Fibroblast of skin of right biceps (primary cell): ENCODE results near the gene AMTN.
A peak's percentile ranks its signal among the peaks of the same experiment; 100 is the strongest.
"Not testable (repeated sequence)": the region's sequence is repeated elsewhere in the genome, so short reads cannot be mapped to it uniquely, and the experiment has no call there.

Source experiments
- DNase-seq: peaks from one replicate; pipeline ENCODE4 v3.0.0-alpha.2; 2013

AMTN gene, protein sequence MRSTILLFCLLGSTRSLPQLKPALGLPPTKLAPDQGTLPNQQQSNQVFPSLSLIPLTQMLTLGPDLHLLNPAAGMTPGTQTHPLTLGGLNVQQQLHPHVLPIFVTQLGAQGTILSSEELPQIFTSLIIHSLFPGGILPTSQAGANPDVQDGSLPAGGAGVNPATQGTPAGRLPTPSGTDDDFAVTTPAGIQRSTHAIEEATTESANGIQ

DNA sequence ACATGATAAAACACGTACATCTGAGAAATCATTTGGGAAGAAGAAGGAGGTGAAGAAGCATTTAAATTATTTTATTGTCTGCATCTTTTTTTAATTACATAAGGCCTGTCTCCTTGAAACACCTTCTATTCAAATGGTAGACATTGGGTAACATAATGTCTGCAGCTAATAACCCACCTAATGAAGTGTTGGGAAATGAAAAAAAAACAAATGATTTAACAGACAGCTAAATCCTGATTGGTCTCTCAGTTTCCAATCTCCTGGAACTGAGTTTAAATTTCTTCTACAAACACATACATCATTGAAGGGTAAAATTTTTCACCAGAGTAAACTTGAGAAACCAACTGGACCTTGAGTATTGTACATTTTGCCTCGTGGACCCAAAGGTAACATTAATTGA lies at the start of gene AMTN:
Gene AMTN, plus strand, starts transcription at position 301 of the 400 bp plus-strand sequence. CDS start 209 bp downstream, outside the sequence.
- no peak for DNase-seq

- DNase-seq = no peak
Observed at GRCh38 chr4:70471897-70472296, 46.5 kb upstream of the AMTN start, which contains the start of gene MUC7. Gene MUC7, plus strand, starts transcription at chr4:70472197. Its CDS starts 1,825 bp downstream, at chr4:70474022.

DNA sequence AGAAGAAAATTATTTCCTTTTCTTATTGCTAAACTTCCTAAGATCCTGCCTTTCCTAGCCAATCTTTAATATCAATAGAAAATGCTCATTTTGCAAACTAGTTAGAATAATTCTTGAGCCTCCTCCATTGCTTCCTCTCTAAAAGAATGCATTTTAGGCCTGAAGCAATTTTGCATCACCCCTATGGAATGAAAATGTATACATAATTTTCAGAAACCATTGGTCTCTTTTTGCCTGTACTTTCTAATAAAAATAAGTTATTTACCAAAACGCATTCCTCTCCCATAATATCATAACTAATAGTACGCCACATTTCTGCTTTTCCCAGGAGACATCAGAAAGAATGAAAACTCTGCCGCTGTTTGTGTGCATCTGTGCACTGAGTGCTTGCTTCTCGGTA lies 44.7 kb upstream of the AMTN start:
- no peak for DNase-seq

GRCh38 chr4:70488748-70489147 lies 29.6 kb upstream of the AMTN start:
- no peak for DNase-seq

- no peak for DNase-seq
Observed at GRCh38 chr4:70496231-70496630, 22.1 kb upstream of the AMTN start.

GRCh38 chr4:70501838-70502237 lies 16.5 kb upstream of the AMTN start:
- DNase-seq = not testable (repeated sequence)

- DNase-seq = no peak
Observed at GRCh38 chr4:70504733-70505132, 13.6 kb upstream of the AMTN start.

- DNase-seq = peak; percentile 26
Observed at GRCh38 chr4:70505151-70505748, 13.1 kb upstream of the AMTN start.

DNA sequence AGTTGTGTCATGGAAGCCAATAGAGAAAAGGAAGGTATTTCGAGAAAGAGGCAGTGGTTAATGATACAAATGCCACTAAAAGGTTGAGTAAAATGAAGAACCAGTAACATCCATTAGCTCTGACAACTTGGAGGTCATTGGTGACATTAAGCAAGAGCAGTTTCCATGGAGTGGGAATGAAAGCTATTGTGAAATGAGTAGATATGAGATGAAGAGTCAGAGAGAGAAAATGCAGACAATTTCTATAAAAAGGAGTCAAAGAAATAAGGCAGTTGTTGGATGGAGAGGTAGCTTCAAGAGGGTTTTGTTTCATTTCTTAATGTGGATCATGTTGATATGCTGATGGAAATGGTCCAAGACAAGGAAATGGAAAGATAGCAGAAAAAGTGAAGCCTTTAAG lies 9.6 kb upstream of the AMTN start:
- no peak for DNase-seq

DNA sequence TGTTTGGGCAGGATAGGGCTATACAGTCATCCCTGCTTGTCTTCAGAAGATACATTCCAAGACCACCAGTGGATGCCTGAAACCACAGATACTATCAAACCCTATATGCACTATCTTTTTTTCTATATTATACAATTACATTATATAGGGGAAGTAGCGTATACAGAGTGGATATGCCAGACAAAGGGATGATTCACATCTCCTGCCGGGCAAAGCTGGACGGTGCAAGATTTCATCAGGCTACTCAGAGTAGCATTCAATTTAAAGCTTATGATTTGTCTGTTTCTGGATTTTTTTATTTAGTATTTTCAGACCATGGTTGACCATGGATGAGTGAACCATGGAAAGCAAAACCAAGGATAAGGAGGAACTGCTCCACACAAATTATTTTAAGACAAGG lies 7.0 kb upstream of the AMTN start:
- no peak for DNase-seq

DNA sequence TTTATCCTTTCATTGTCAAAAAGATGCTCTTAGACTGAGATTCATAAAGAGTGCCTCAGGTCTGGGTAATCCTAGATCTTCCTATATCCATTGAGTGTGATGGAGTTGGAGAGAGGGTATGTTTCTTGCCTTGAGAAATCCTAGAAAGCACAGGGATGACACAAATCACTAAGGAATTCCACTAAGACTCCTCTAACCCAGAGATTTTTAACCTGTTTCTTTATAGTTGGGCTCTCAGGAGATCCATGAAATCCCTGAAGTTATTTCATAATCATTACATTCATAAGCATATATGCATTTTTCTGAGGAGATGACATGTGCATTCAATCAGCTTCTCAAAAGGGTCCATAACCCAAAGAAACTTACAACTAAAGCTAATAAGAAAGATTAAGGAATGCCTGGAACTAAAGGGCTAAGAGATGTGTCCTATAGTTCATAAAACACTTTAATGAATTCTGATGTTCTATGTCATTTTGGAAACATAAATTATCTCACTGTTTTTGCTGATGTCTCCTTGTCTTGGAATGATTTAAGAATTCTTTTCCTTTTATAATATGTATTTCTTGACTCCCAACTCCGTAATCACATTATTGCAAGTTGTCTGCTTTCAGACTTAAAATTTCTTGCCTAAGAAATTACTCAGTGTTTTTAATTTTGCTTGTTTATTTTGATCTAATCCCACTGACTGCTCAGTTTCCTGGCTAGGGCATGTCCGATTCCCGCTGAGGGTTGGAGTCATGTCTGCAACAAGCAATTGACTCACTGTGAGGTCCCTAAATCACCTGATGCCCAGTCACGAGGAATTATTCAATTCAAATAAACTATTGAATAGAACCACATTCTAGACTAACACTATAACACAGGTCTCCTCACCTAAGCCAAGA lies 2.8 kb upstream of the AMTN start:
- DNase-seq = peak; percentile 34

GRCh38 chr4:70518716-70519115 lies 347 bp downstream of the AMTN start:
- DNase-seq = no peak

DNA sequence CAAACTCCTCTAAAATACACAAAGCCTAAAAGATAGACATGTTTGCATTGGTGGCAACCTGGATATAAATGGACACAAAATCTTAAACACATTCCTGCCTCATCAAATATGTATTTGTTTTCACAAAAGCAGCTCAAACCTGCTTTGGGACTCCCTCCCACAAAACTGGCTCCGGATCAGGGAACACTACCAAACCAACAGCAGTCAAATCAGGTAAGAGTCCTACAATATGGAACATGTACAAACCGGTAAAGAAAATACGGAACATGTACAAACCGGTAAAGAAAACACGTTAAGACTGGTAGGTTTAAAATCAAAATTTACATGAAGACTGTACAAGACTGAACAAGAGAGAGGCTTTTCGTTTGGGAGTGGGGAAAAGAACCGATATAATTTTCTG lies 4.3 kb downstream of the AMTN start:
- no peak for DNase-seq

DNA sequence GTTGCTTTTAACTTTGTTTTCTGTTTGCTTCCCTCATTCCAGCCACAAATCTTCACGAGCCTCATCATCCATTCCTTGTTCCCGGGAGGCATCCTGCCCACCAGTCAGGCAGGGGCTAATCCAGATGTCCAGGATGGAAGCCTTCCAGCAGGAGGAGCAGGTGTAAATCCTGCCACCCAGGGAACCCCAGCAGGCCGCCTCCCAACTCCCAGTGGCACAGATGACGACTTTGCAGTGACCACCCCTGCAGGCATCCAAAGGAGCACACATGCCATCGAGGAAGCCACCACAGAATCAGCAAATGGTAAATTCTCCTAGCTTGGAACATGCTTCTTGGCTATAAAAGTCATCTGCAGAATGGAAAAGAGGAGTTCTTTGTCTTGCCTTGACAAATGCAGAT lies 12.6 kb downstream of the AMTN start:
- no peak for DNase-seq

- DNase-seq = no peak
Observed at GRCh38 chr4:70531981-70532380, 13.6 kb downstream of the AMTN start.

DNA sequence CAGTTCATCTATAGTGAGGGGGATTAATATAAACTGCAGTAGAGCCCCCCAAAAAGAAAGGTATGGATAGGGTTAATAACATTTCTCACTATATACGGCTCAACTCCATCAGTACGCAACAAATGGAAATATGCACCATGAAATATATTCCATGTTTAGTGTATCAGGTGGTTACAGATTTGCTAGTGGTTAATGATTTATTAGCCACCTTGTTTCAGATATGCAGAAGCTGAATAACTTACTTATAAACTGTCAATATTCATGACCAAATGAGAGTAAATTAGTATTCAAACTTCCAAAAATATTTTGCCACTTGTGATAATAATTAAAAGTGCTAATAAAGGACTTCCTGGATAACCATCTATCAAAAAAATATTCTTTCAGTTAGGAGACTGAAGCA lies 14.8 kb downstream of the AMTN start:
- DNase-seq = no peak

GRCh38 chr4:70533791-70534190 lies 15.4 kb downstream of the AMTN start:
- no peak for DNase-seq

- DNase-seq = not testable (repeated sequence)
Observed at GRCh38 chr4:70534886-70535285, 16.5 kb downstream of the AMTN start.

DNA sequence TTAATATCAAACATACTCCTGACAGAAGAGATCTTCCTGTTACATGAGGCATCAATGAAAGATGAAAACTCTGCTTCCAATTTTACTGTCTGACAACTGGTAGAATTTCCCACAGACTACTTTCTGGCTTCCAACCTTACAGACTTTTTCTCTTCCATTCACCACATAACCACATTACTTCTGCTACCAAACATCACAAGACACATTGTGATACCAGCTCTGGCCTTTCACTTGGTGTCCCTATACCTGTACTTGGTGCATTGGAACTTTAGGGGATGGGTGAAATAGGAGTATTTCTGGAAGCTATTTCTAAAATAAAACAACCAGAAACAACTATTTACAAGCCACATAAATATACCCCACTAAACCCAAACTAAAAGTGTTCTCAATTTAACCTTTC lies 20.5 kb downstream of the AMTN start:
- no peak for DNase-seq

GRCh38 chr4:70544279-70544868 lies 26.0 kb downstream of the AMTN start:
- no peak for DNase-seq

DNA sequence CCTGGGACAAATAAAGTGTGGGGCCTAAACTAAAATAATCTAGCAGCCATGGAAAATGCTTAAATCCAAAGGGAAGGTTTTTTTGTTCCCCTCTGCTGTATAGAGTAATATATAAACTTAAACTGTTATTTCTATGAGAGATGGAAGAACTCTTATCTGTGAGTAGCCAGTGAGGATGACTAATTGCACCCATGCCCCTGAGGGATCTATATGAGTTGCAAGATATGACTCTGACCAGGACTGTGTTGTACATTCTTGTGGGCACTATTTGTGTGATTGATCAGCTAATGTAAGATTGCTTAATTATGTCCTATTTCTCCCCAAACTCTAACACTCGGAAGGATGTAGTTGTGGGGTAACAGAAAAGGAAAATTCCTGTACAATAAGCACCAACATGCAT lies 38.5 kb downstream of the AMTN start:
- DNase-seq = peak; percentile 8

DNA sequence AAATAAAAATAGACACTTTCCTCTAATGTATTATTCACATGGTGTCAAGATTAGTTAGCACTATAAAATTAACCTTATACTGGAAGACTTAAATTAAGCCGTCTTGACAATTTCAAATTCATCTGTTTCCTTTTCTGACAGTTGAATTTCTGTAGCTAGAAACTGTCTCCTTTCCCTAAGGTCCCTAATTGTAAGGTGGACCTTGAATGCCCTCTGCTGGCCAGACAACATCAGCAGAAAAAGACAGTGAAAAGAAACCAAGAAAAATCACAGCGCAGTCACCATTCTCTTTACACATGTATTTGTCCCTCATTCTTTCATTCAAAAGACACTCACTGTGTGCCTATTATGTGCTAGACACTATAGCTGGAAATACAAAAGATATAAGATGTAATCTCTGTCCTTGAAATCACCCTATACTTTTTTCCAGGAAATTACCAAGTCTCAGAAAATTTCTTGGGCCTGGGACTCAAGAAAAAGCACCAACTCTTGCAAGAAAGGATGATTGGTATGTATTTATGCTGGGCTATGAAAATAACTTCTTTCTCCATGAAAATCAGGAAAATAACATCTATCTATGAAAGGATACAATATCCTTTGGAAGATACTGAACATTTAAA lies 41.0 kb downstream of the AMTN start:
- DNase-seq = peak; percentile 22

DNA sequence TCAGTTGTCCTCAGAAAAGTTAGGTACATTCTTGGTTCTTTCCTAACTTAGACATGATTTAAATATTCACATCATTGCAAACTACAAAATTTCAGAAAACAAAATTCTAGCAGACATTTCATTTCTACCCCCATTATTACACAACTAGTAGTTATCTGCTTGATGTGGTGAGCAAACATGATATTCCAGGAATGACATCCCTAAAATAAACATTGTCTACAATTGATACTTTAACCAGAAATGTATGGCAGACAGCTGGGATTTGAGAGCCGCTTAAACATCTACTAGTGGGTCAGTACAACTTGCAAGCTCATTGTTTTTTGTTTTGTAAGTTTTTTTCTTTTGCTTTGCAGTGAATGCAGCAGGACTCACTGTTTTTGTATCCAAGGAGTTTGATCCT lies 41.6 kb downstream of the AMTN start:
- DNase-seq = peak; percentile 1
